ENCODE results near the gene ALK. TPM values are rescaled to one million over a fixed set of nuclear protein-coding genes. Genes with fewer than 3 reads are reported as not detected.

Gene ALK
- total RNA-seq, 1 donor from 2014 or later = 1.1 TPM

DNA sequence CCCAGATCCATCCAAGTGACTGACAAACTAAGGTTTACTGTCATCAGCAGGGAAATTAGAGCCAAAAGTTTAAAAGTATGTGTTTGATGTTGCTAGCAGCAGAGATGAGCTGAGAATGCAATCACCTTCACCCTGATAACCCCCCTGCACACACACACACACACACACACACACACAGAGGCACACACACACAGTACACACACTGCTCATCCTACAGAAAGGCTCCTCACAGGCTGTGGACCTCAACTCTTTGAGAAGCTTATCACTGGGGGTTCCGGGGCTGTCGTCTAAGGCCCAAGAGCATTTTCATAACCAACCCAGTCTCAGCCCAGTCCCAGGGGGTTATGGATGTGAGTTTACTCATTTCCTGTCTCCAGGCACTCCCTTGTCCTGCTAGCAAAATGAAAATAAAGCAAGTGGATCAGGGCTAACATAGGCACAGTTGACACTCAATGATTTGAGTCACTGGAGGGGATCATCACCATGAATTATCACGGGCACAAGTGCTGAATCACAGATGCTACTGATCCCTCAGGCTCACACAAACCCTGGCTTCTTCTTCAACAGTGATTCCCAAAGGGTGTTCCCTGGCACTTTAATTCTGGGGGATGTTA lies 76.6 kb downstream of the ALK start:
- TF ChIP-seq, protein P1, sequence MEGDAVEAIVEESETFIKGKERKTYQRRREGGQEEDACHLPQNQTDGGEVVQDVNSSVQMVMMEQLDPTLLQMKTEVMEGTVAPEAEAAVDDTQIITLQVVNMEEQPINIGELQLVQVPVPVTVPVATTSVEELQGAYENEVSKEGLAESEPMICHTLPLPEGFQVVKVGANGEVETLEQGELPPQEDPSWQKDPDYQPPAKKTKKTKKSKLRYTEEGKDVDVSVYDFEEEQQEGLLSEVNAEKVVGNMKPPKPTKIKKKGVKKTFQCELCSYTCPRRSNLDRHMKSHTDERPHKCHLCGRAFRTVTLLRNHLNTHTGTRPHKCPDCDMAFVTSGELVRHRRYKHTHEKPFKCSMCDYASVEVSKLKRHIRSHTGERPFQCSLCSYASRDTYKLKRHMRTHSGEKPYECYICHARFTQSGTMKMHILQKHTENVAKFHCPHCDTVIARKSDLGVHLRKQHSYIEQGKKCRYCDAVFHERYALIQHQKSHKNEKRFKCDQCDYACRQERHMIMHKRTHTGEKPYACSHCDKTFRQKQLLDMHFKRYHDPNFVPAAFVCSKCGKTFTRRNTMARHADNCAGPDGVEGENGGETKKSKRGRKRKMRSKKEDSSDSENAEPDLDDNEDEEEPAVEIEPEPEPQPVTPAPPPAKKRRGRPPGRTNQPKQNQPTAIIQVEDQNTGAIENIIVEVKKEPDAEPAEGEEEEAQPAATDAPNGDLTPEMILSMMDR (IDR thresholded peaks at IDR 0.05) = no peak
- H3K9me3 ChIP-seq = no peaks in the 10 kb centered on the region
- ATAC-seq (no peak), DNase-seq (no peak)
- no peaks in the 10 kb centered on the region for H3K4me1 ChIP-seq
- H3K4me3 ChIP-seq = no peak overlapping the region
- H3K36me3 ChIP-seq = no peaks in the 10 kb centered on the region
- no peak overlapping the region for H3K27ac ChIP-seq
- H3K27me3 ChIP-seq (ENCODE audit: low read depth) = no peaks in the 10 kb centered on the region
- intact Hi-C loops (cut with DNase I) = no loop called here

DNA sequence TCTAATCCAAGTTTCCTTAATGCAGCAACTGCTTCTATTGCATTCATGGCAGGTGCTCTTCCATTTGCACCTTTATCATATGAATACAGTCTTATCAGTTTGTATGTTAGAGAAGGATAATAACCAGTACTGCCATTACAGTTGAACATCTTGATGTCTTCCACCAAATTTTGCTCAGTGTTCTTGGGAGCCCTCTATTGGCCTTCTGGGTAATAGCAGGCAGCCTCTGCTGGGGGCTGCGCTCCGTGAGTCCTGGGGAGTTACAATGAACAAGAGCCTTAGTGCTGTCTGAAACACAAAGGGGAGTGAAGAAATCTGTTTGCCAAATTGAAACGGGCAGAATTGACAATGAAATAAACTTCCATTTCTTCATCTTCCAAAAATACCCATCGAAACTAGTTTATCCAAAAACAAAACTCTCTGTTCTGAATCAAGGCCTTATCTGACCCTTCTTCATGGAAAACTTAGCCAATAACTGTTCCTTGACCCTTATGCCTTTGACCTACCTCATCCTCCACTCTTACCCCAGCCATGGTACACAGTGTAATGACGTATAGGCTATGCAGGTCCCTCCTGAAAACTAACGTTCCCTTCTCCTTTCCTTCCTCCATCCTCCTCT lies 79.9 kb downstream of the ALK start:
- Histone ChIP-seq H3K27ac (no peak overlapping the region), H3K36me3 (no peaks in the 10 kb centered on the region), H3K9me3 (no peaks in the 10 kb centered on the region), H3K4me3 (no peak overlapping the region), H3K4me1 (no peaks in the 10 kb centered on the region), H3K27me3 (ENCODE audit: low read depth) (no peaks in the 10 kb centered on the region)
- intact Hi-C loops (cut with DNase I) = no loop called here
- ATAC-seq (peak; percentile 68 to 76), DNase-seq (no peak)
- TF ChIP-seq, protein P1 (IDR thresholded peaks at IDR 0.05) = peak; percentile 84

DNA sequence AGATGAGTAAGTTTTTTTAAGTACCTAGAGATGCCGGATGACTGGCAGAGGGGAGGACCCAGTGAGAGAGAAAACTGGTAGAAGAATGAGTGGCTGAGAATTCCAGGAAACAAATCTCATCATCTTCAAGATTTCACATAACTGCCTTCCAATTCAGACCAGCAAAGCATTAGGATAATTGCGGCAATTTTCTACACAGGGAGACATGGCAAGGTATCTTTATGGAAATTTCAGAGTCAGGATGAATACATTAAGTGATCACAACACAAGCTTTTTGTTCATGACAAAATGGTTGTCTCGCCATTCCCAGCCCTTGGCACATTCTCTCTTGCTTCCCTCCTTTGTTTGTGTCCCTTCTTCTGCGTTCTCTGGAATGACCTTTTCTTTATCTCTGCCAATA lies 82.1 kb downstream of the ALK start:
- no peak for DNase-seq
- H3K27me3 ChIP-seq (ENCODE audit: low read depth) = no peaks in the 10 kb centered on the region
- ATAC-seq = no peak
- H3K9me3 ChIP-seq = no peaks in the 10 kb centered on the region
- TF ChIP-seq, protein P1 (IDR thresholded peaks at IDR 0.05) = no peak
- H3K4me1 ChIP-seq = no peaks in the 10 kb centered on the region
- H3K36me3 ChIP-seq = no peaks in the 10 kb centered on the region
- intact Hi-C loops (cut with DNase I) = no loop called here
- H3K4me3 ChIP-seq = no peak overlapping the region
- H3K27ac ChIP-seq = no peak overlapping the region

DNA sequence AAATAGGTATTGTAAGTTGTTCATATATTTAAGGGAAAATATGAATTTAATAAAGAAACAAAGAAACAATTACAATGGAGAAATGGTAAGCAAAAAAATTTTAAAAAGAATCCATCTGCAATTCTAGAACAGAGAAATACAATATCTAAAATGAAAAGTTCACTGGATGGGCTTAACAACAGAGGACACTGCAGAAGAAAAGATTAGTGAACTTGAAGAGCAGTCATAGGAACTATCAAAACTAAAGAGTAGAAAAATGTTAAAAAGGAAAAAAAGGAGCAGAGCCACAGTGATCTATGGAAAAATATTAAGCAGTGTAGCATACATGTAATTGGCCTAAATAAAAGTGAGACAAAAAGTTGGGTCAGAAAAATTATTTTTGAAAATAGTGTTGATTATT lies 83.5 kb downstream of the ALK start:
- Histone ChIP-seq H3K27ac (no peak overlapping the region), H3K4me1 (no peaks in the 10 kb centered on the region), H3K36me3 (no peaks in the 10 kb centered on the region), H3K9me3 (no peaks in the 10 kb centered on the region), H3K4me3 (no peak overlapping the region), H3K27me3 (ENCODE audit: low read depth) (no peaks in the 10 kb centered on the region)
- TF ChIP-seq, protein P1 (IDR thresholded peaks at IDR 0.05) = no peak
- intact Hi-C loops (cut with DNase I) = no loop called here
- no peak for ATAC-seq
- DNase-seq = no peak

DNA sequence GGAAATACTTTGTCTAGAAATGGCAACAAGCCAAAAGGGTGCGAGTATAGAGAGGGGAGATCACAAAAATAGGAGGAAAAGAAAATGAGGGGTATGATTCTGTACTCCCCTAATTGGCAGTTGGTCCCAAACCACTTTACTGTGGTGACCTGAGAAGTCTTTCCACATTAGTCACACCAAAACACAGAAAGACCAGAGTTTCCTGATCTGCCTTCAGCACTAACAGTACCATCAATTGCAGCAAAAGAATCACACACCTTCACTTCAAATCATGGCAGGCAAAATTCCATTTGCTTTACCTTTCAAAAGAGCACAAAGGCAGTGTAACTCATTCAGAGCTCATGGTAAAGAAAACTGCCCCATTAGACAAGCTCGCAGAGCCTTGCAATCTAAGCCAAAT lies 86.8 kb downstream of the ALK start:
- Histone ChIP-seq H3K27me3 (ENCODE audit: low read depth) (no peaks in the 10 kb centered on the region), H3K4me3 (no peak overlapping the region), H3K27ac (no peak overlapping the region), H3K9me3 (no peaks in the 10 kb centered on the region), H3K4me1 (no peaks in the 10 kb centered on the region), H3K36me3 (no peaks in the 10 kb centered on the region)
- DNase-seq (no peak), ATAC-seq (no peak)
- intact Hi-C loops (cut with DNase I) = no loop called here
- TF ChIP-seq, protein P1 (IDR thresholded peaks at IDR 0.05) = no peak
